ENCODE results near the gene IGF1R.
"Not testable (repeated sequence)": the region's sequence is repeated elsewhere in the genome, so short reads cannot be mapped to it uniquely, and the experiment has no call there.

IGF1R gene

GRCh38 chr15:98959640-98960007 lies 311.3 kb downstream of the IGF1R start:
- DNase-seq (ENCODE audit: low read depth, low spot score): no peak

DNA sequence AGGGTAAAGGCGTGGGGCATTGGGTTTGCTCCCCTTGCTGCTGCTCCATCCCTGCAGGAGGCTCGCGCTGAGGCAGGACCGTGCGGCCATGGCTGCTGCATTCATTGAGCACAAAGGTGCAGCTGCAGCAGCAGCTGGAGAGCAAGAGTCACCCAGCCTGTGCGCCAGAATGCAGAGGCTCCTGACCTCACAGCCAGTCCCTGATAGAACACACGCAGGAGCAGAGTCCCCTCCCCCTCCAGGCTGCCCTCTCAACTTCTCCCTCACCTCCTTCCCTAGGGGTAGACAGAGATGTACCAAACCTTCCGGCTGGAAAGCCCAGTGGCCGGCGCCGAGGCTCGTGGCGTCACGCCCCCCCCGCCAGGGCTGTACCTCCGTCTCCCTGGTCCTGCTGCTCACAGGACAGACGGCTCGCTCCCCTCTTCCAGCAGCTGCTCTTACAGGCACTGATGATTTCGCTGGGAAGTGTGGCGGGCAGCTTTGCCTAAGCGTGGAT lies 312.3 kb downstream of the IGF1R start:
- DNase-seq (ENCODE audit: low read depth, low spot score): no peak

DNA sequence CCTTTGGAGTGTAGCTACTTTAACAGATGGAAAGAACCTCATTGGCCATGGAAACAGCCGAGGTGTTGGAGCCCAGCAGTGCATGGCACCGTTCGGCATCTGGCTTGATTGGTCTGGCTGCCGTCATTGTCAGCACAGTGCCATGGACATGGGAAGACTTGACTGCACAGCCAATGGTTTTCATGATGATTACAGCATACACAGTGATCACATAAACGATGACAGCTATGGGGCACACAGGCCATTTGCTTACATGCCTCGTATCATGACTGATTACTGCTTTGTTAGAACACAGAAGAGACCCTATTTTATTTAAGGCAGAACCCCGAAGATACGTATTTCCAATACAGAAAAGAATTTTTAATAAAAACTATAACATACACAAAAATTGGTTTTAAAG lies 315.1 kb downstream of the IGF1R start:
- DNase-seq (ENCODE audit: low read depth, low spot score): no peak

DNA sequence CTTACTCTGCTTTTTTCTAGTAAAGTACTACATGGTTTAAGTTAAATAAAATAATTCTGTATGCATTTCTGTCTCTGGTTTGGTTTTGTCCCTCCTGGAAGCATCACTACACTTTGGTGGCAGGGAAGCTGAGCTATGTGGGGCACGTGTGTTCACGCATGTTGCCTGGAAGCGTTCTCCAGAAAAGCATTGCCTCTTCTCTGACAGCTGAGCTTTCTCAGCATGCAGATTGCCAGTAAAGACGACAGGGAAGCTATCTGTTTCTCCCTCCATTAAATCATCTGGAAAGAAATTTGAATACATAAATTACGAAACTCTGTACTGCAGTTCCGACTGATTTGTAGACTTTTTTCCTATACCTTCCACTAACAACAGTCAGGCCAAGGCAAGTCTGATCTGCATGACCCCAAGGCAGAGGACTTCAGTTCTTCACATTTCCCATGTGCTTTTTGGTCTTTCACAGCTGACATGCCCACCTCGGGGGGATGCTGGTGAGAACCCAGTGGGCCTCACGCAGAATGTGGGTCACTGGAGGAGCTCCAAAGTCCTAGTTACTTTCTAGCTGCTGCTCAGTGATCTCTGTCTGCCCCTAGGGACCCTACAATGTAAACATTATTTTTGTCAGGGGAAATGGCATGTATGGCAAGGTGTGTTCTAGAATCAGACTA lies 316.3 kb downstream of the IGF1R start:
- no peak for DNase-seq (ENCODE audit: low read depth, low spot score)

DNA sequence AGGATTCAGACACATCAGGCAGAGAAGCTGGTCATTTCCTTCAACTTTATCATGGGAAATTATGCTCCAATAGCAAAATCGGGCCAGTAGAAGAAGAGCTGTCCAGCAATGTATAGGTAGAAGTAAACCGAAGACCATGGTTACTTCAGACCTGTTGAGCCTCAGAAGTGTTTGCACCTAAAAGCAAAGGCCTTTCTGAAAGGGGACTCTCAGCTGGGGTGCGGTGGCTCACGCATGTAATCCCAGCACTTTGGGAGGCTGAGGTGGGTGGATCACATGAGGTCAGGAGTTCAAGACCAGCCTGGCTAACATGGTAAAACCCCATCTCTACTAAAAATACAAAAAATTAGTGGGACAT lies 316.8 kb downstream of the IGF1R start:
- DNase-seq (ENCODE audit: low read depth, low spot score): not testable (repeated sequence)

- DNase-seq (ENCODE audit: low read depth, low spot score): no peak
Measured at GRCh38 chr15:98965597-98965996, 317.3 kb downstream of the IGF1R start.

GRCh38 chr15:98966091-98966787 lies 317.9 kb downstream of the IGF1R start:
- no peak for DNase-seq (ENCODE audit: low read depth, low spot score)

DNA sequence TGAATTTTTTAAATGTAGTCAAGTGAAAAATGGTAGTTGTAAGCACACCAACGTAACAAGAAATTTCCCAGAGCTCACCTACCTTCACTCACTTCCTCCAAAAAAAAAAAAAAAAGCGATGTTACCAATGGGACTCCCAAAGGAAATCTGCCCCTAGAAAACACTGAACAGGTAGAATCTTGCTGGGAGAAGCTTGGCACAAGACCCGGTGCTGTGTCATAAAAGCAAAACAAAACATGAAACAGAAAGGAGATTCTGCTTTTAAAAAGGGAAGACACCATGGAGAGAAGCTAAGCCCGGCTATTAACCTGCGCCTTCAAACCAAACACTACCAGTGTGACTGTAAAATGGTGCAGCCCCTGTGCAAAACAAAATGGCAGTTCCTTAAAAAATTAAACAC lies 318.8 kb downstream of the IGF1R start:
- no peak for DNase-seq (ENCODE audit: low read depth, low spot score)

DNA sequence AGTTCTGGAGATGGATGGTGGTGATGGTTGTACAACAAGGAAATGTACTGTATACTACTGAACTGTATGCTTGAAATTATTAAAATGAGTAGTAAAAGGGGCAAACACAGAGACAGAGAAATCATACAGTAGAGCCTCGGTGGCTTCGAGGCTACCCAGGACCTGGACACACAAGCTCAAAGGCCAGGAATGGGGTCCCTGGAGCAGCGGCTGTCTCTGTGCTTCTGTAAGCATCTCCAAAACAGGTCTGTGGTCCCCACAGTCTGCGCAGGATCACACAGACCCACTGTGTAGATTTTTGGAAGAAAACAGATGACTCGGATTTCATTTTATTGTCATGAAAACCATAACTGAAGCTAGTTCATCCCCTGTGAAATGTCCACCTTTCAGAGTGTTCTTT lies 319.6 kb downstream of the IGF1R start:
- DNase-seq (ENCODE audit: low read depth, low spot score): no peak

- DNase-seq (ENCODE audit: low read depth, low spot score): no peak
Measured at GRCh38 chr15:98968576-98968975, 320.2 kb downstream of the IGF1R start.

GRCh38 chr15:98969126-98969735 lies 320.9 kb downstream of the IGF1R start:
- no peak for DNase-seq (ENCODE audit: low read depth, low spot score)

- DNase-seq (ENCODE audit: low read depth, low spot score): no peak
Measured at GRCh38 chr15:98970799-98971198, 322.5 kb downstream of the IGF1R start.

DNA sequence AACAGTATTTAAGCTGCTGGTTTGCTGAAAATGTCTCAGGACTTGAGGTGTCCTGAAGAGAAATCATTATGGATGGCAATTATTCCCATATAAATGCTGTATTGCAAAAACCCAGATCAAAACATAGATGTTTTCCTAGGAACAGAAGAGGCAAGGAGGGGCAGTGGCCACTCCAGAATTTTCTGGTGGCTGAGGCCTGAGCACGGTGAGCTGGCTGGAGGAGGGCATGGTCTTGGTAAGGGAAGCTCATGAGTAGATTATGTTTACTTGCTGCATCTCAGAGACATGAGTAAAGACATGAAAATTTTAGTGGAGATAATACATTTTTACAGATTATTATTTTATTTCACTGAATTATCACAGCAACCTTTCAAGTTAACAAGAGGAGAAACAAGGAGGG lies 328.2 kb downstream of the IGF1R start:
- DNase-seq (ENCODE audit: low read depth, low spot score): no peak

- no peak for DNase-seq (ENCODE audit: low read depth, low spot score)
Measured at GRCh38 chr15:98977441-98977840, 329.1 kb downstream of the IGF1R start.

- DNase-seq (ENCODE audit: low read depth, low spot score): no peak
Measured at GRCh38 chr15:98978153-98978552, 329.8 kb downstream of the IGF1R start.

GRCh38 chr15:98980899-98981228 lies 332.5 kb downstream of the IGF1R start:
- no peak for DNase-seq (ENCODE audit: low read depth, low spot score)

DNA sequence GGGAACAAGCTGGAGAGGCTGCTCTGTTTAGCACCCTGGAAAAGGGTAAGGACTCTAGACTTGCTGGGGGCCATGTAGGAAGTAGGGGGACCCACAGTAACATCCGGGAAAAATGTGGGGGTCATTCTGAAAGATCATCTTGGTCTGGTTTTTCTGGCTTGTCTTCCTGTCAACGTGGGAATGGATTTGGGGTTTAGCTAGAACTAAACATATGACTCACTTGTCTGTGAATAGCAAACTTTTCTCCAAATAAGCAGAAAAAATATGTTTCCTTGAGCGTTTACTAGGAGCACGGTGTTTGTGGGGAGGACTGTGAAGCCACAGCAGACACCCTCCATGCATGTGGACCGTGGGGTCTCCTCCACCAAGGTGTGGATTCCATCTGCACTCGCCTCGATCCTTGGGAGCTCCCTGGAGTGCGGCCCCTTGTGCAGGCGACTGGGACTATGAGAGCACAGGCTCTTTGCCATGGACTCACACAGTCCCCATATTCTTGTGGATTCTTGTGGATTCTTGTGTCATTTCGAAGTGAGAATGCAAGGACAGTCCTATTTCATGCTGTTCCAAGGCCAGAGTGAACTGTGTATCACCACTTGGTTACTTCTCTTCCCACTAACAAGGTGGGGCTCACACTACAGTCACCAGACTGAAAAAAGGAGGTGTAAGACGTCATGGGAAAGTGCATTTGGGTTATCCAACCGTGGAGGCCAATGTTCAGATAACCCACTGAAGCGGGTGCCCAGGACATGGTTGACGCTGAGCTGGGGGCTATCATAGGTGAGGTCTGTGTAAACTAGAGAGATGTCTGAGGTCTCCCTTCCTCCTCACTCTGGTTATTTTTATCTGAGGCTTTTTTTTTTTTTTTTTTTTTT lies 333.7 kb downstream of the IGF1R start:
- no peak for DNase-seq (ENCODE audit: low read depth, low spot score)

- no peak for DNase-seq (ENCODE audit: low read depth, low spot score)
Measured at GRCh38 chr15:98983334-98983733, 335.0 kb downstream of the IGF1R start.

- no peak for DNase-seq (ENCODE audit: low read depth, low spot score)
Measured at GRCh38 chr15:98986281-98986680, 337.9 kb downstream of the IGF1R start.

- no peak for DNase-seq (ENCODE audit: low read depth, low spot score)
Measured at GRCh38 chr15:98994892-98995291, 346.6 kb downstream of the IGF1R start.

GRCh38 chr15:98996169-98996568 lies 347.8 kb downstream of the IGF1R start:
- no peak for DNase-seq (ENCODE audit: low read depth, low spot score)

DNA sequence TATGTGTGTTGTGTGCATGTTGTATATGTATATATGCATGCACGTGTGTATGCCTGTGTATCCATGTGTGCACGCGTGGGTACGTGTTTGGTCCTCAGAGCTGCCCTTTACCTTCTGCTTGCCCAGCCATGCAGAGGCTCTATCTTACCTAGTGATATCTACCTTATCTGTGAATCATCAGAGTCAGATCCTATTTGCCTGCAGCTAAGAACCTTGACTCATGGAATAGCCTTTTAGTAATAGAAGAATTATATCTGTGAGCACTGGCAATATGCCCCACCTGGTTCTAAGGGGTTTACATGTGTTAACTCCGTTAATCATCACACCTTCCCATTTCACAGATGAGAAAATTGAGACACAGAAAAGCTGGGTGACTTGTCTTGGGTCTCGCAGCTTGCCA lies 348.3 kb downstream of the IGF1R start:
- no peak for DNase-seq (ENCODE audit: low read depth, low spot score)
